Stomach (tissue), 4 donors: ENCODE results near the gene BABAM1.

Source experiments
- CTCF ChIP-seq, 7 experiments: fragments of 450-650 bp in 4 of 7; fragments of 200-600 bp in 3 of 7; sonication (generic) in 3 of 7; IDR thresholded peaks; one replicate each; pipeline ENCODE4 v1.5.1; 2016 to 2019; ENCODE audit warnings: antibody characterized with exemption in 7 of 7, control low read depth in 2 of 7, mild to moderate bottlenecking in 1 of 7
- EP300 ChIP-seq: sonication (generic); formaldehyde crosslinking; IDR thresholded peaks from one replicate; pipeline ENCODE4 v1.6.1; 2017; ENCODE audit warnings: antibody characterized with exemption

- TF ChIP-seq CTCF (IDR thresholded peaks at IDR 0.05) (peak in 5 of 7 experiments; percentile 83 to 95 (median 92)), EP300 (no peak)
These were observed 15.4 kb downstream of the BABAM1 start for GRCh38 chr19:17282488-17283125.
